ENCODE results near the gene NELFA. TPM values are rescaled to one million over a fixed set of nuclear protein-coding genes. Genes with fewer than 3 reads are reported as not detected.

The NELFA gene
- total and polyA plus RNA-seq, 12 donors, result 8.8 to 19.7 (median 11.1) TPM

DNA sequence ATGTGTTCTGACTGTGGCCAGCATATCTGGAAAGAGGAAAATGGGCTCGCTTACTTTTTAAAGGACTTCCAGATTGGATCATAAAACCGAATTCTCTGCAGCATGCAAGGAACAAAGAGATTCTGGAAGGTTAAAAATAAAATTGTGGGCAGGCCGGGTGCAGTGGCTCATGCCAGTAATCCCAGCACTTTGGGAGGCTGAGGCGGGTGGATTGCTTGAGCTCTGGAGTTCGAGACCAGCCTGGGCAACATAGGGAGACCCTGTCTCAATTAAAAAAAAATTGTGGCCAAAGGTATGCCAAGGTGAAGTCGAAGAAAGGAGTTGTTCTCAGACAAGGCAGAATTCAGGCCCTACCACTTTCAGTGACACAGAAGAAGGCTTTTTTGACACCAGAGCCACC is 37.8 kb downstream of the NELFA start:
- Histone ChIP-seq H3K36me3 (peaks cover 0 to 96% (median 19%) of the 10 kb centered on the region in 9 donors), H3K4me3 (no peak overlapping the region), H3K27me3 (no peaks in the 10 kb centered on the region), H3K27ac (no peak overlapping the region), H3K4me1 (no peaks in the 10 kb centered on the region), H3K9me3 (no peaks in the 10 kb centered on the region)
- WGBS, 2 donors, result 83 to 92% methylated on average over 6 of the region's 6 CpGs
- DNase-seq, result no peak
- intact Hi-C loops (cut with DNase I), result no loop called here
- ATAC-seq, result no peak
- TF ChIP-seq, protein P1, sequence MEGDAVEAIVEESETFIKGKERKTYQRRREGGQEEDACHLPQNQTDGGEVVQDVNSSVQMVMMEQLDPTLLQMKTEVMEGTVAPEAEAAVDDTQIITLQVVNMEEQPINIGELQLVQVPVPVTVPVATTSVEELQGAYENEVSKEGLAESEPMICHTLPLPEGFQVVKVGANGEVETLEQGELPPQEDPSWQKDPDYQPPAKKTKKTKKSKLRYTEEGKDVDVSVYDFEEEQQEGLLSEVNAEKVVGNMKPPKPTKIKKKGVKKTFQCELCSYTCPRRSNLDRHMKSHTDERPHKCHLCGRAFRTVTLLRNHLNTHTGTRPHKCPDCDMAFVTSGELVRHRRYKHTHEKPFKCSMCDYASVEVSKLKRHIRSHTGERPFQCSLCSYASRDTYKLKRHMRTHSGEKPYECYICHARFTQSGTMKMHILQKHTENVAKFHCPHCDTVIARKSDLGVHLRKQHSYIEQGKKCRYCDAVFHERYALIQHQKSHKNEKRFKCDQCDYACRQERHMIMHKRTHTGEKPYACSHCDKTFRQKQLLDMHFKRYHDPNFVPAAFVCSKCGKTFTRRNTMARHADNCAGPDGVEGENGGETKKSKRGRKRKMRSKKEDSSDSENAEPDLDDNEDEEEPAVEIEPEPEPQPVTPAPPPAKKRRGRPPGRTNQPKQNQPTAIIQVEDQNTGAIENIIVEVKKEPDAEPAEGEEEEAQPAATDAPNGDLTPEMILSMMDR (IDR thresholded peaks at IDR 0.05), result no peak

DNA sequence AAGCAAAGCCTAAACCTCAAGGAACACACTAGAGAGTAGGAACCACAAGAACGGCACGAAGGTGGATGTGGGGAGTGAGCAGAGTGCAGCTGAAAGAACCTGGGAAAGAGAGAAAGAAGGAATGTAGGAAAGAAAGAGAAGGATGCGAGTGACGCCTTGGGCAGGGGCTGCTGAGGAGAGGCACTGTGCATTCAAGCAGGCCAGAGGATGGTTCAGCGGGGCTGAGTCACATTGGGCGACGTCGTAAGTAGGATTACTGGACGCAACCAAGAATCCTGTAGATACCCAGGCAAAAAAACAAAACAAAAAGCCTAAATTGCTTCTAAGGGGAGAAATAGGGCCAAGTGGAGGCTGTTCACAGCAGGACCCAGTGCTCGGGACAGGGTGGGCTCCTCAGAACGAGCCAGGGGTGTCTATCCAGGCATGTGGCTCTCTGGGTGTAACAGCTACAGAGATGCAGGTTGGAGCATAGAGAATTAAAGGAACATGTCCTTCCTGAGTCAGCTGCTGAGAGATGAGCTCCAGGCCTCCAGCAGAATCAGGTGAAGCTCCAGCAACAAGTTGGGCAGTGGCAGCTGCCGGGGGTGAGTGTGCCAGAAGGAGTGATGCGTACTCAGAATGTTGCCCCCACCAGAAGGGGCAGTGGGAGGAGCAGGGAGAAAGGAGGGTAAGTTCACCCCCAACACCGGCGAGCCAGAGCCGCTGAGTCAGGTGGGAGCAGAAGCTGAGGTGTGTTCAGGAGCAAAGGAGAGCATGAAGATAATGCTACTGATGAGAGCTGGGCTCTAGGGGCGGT is 38.6 kb downstream of the NELFA start:
- Histone ChIP-seq H3K9me3 (no peaks in the 10 kb centered on the region), H3K36me3 (peaks cover 0 to 94% (median 12%) of the 10 kb centered on the region in 9 donors), H3K4me3 (no peak overlapping the region), H3K27me3 (no peaks in the 10 kb centered on the region), H3K4me1 (no peaks in the 10 kb centered on the region), H3K27ac (no peak overlapping the region)
- intact Hi-C loops (cut with DNase I), result no loop called here
- DNase-seq (no peak), ATAC-seq (no peak)
- TF ChIP-seq, protein P1 (IDR thresholded peaks at IDR 0.05), result no peak
- WGBS, 2 donors, result 91 to 95% methylated on average over 17 of the region's 17 CpGs

DNA sequence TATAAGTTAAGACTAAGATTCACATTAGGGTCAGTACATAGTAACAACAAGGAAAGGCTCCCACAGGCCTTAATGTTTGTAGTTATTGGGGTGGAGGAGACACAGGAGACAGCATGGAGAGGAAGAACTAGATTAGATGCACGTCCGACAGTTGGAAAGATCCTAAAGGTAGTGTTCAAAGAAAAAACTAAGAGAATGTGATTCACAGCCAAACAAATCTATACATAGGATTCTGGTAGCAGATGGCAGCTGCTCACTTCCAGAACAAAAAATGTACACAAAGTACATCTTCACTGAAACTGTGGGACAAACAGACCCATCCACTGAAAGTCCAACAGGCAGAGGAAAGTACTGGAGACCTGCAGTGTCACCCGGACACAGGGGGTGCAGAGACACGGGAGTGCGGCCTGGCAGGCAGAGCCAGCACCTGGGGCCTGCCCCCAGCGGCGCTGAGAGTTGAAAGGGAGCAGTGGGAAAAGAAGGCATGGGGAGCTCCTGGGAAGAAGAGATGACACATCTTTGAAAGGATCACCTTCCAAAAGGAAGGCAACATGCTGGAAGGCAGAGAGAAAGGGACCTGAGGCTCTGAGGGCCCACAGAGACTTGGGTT is 40.0 kb downstream of the NELFA start:
- WGBS, 2 donors, result 93 to 96% methylated on average over 7 of the region's 7 CpGs
- ATAC-seq (no peak), DNase-seq (no peak)
- Histone ChIP-seq H3K36me3 (peaks cover 0 to 92% (median 4%) of the 10 kb centered on the region in 9 donors), H3K27ac (no peak overlapping the region), H3K4me1 (peaks cover 0 to 5% (median 0%) of the 10 kb centered on the region in 9 donors), H3K9me3 (no peaks in the 10 kb centered on the region), H3K4me3 (no peak overlapping the region), H3K27me3 (no peaks in the 10 kb centered on the region)
- intact Hi-C loops (cut with DNase I), result no loop called here
- TF ChIP-seq, protein P1 (IDR thresholded peaks at IDR 0.05), result no peak

DNA sequence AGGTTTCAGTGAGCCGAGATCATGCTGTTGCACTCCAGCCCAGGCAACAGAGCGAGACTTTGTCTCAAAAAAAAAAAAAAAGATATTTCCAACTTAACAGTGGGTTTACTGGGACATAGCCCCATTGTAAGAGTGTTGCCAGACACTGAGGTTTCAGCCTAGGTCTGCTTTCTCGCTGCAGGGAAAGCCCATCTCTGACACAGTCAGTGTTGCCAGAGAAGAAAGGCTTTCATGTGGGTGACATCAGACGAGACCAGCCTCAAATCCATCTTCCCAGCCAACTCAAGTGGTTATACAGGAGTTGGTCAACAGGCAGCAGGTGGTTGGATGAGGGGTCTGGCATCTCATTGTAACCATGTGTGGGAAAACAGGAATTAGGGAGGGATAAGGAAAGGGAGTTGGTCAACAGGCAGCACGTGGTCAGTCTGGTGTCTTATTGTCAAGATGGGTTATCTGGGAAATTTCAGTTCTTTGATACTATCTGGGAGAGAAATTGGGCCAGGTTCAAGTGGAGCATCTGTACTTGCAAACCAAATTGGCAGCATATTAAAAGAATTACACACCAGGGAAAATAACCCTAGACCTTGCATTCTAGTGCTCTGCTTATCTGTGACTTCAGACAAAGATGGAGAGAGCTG is 41.1 kb downstream of the NELFA start:
- TF ChIP-seq, protein P1 (IDR thresholded peaks at IDR 0.05), result no peak
- Histone ChIP-seq H3K27me3 (no peaks in the 10 kb centered on the region), H3K36me3 (peaks cover 0 to 93% (median 9%) of the 10 kb centered on the region in 9 donors), H3K27ac (no peak overlapping the region), H3K4me1 (peaks cover 0 to 5% (median 0%) of the 10 kb centered on the region in 9 donors), H3K9me3 (no peaks in the 10 kb centered on the region), H3K4me3 (no peak overlapping the region)
- no peak for ATAC-seq
- intact Hi-C loops (cut with DNase I), result no loop called here
- 81 to 82% methylated on average over 5 of the region's 5 CpGs for WGBS, 2 donors
- no peak for DNase-seq
